H1 (cell line): ENCODE measurements around the gene RGS17.

Source experiments
- CTCF ChIP-seq, 3 experiments: IDR thresholded peaks; 1 replicate in 2 of 3; 2 replicates in 1 of 3; pipeline versions ENCODE4 v1.5.1 to v1.6.1; 2011; ENCODE audit warnings: low read length in 3 of 3, mild to moderate bottlenecking in 3 of 3, inconsistent platforms in 2 of 3, low read depth in 1 of 3, moderate library complexity in 1 of 3; ENCODE audit not compliant: insufficient read depth in 1 of 3; ENCODE audit errors: control extremely low read depth in 1 of 3
- EGR1 ChIP-seq: IDR thresholded peaks from 2 replicates; pipeline ENCODE4 v1.6.1; 2011; ENCODE audit warnings: low read depth, low read length, borderline replicate concordance
- EP300 ChIP-seq, 2 experiments: IDR thresholded peaks; 1 replicate in 1 of 2; 2 replicates in 1 of 2; pipeline ENCODE4 v1.6.1; 2011 to 2012; ENCODE audit warnings: low read depth in 2 of 2, low read length in 2 of 2, mild to moderate bottlenecking in 2 of 2, borderline replicate concordance in 1 of 2, inconsistent platforms in 1 of 2, moderate library complexity in 1 of 2
- EZH2 ChIP-seq: fragments of 200-600 bp; sonication (generic); IDR thresholded peaks from 2 replicates; pipeline ENCODE4 v1.7.1; 2012; ENCODE audit warnings: low read depth, mild to moderate bottlenecking, moderate library complexity, low read length, inconsistent platforms; ENCODE audit not compliant: severe bottlenecking
- GTF2F1 ChIP-seq: IDR thresholded peaks from 2 replicates; pipeline ENCODE4 v1.6.1; 2012; ENCODE audit warnings: low read depth, low read length, improper control_type of control experiment, borderline replicate concordance
- JUN ChIP-seq: IDR thresholded peaks from 2 replicates; pipeline ENCODE4 v1.6.1; 2011; ENCODE audit warnings: low read depth, mild to moderate bottlenecking, improper control_type of control experiment, low read length
- JUND ChIP-seq: IDR thresholded peaks from 2 replicates; pipeline ENCODE4 v1.6.1; 2011; ENCODE audit warnings: mild to moderate bottlenecking, improper control_type of control experiment, low read length
- POLR2A ChIP-seq, 2 experiments: IDR thresholded peaks; 1 replicate in 1 of 2; 2 replicates in 1 of 2; pipeline ENCODE4 v1.6.1; 2011; ENCODE audit warnings: low read depth in 2 of 2, low read length in 2 of 2, mild to moderate bottlenecking in 2 of 2; ENCODE audit errors: control extremely low read depth in 1 of 2
- POLR2AphosphoS5 ChIP-seq: IDR thresholded peaks from 2 replicates; pipeline ENCODE4 v1.6.1; 2011; ENCODE audit warnings: low read depth, low read length
- SIN3A ChIP-seq, 2 experiments: IDR thresholded peaks in 1 of 2; conservative IDR thresholded peaks in 1 of 2; 2 replicates each; pipeline ENCODE4 v1.6.1; 2011 to 2012; ENCODE audit warnings: low read length in 2 of 2, improper control_type of control experiment in 1 of 2, low read depth in 1 of 2, mild to moderate bottlenecking in 1 of 2
- SIX5 ChIP-seq: IDR thresholded peaks from 2 replicates; pipeline ENCODE4 v1.6.1; 2011; ENCODE audit warnings: mild to moderate bottlenecking, low read depth, low read length
- SP2 ChIP-seq: IDR thresholded peaks from 2 replicates; pipeline ENCODE4 v1.6.1; 2012; ENCODE audit warnings: mild to moderate bottlenecking, low read length, inconsistent platforms
- TAF1 ChIP-seq: IDR thresholded peaks from 2 replicates; pipeline ENCODE4 v1.6.1; 2011; ENCODE audit warnings: mild to moderate bottlenecking, low read depth, low read length
- TF ChIP-seq, protein P1 (sequence below): IDR thresholded peaks from 2 replicates; pipeline ENCODE4 v1.6.1; 2012; ENCODE audit warnings: inconsistent platforms

- no peak for TF ChIP-seq POLR2A (IDR thresholded peaks at IDR 0.05; ENCODE audit: control extremely low read depth in 1 of 2, low read depth in 2 of 2, low read length in 2 of 2)
- no peak for TF ChIP-seq CTCF (IDR thresholded peaks at IDR 0.05; ENCODE audit: control extremely low read depth in 1 of 3, insufficient read depth in 1 of 3, low read depth in 1 of 3, low read length in 3 of 3)
- no peak for TF ChIP-seq POLR2AphosphoS5
- TF ChIP-seq JUN = no peak
- no peak for TF ChIP-seq SP2
- TF ChIP-seq TAF1 = no peak
- no peak for TF ChIP-seq SIN3A (conservative IDR thresholded peaks at IDR 0.05 in 1 of 2, IDR thresholded peaks at IDR 0.05 in 1 of 2; ENCODE audit: low read depth in 1 of 2, low read length in 2 of 2)
- TF ChIP-seq SIX5 = no peak
- TF ChIP-seq, protein P1, sequence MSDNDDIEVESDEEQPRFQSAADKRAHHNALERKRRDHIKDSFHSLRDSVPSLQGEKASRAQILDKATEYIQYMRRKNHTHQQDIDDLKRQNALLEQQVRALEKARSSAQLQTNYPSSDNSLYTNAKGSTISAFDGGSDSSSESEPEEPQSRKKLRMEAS = no peak
- TF ChIP-seq EZH2 = no peak
- no peak for TF ChIP-seq GTF2F1
- no peak for TF ChIP-seq JUND
- TF ChIP-seq EP300 (IDR thresholded peaks at IDR 0.05; ENCODE audit: borderline replicate concordance in 1 of 2, low read depth in 2 of 2, low read length in 2 of 2) = no peak
- TF ChIP-seq EGR1 = no peak
Measured at GRCh38 chr6:153028286-153028685, 102.8 kb downstream of the RGS17 start.
